ENCODE data around the gene ESR2.
A peak's percentile ranks its signal among the peaks of the same experiment; 100 is the strongest.
"Not testable (repeated sequence)": the region's sequence is repeated elsewhere in the genome, so short reads cannot be mapped to it uniquely, and the experiment has no call there.

Gene ESR2

GRCh38 chr14:64293976-64294671, at the start of gene ESR2:
ESR2 (minus strand) TSS chr14:64294371; CDS start chr14:64282985, 11,386 bp downstream.
- DNase-seq, result peak; percentile 31 to 38

- no peak for DNase-seq
Measured at GRCh38 chr14:64340560-64341196, 46.5 kb upstream of the ESR2 start.

DNA sequence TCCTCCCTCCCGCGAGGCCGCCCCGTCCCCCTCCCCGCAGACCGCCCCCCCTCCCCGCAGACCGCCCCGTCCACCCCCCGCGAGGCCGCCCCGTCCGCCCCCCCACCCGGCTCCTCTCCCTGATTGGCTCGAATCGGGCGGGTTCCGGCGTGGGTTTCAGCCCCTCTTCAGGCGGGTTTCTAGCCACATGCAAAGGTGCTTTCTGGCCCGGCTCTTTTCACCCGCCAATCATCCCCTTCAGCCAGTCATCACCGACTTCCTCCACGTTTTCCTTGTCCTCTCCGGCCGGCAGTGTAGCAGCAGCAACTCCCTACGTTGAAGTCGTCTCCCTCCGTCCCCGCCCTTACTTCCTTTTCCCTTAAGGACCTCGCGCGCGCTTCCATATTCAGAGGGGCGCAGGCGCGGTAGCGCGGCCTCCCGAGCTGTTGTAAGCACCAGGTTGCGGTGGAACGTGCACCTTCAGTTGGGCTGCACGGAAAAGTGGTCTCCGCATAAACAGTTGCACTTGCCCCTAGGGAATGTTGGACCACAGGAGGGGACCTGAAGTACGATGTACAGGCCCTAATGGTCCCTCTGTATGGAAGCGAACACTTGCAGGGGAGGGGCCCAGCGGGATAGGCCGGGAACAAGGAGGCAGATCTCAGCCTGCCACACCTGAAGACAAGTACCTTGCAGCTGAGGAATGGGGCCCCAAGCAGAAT, 44.6 kb upstream of the ESR2 start:
- DNase-seq, result peak; percentile 89 to 93

DNA sequence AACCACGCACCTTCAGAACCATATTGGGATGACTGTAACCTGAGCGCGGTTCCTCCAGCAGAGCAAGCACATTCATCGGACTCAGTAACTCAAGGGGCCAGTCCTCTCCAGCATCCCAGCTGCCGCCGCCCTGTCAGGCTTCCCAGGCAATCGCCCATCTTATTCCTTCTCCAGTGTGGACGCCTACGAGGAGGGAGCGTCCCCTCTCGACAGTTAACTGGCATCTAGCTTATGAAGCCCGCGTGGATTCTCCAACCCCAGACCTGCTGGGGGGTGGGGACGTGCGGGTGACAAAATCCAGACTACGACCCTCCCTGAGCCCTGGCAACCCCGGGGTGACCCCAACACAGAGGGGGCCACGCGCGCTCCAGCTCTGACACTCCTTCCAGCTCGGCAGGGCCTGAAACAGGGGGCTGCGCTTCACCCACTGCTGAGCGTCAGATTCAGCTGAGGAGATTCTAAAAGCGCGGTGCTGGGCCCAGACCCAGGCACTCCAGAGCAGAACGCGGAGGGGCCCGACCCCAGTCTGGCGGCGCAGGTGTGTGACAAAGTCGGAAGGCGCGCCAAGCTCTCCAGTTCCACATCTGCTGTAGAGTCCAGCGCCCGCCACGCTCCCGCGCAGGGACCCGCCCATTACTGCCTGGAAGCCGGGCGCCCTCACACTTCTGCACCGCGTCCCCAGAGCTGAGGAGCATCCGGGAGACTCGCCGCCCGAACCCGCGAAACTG, 43.9 kb upstream of the ESR2 start:
- no peak for DNase-seq

DNA sequence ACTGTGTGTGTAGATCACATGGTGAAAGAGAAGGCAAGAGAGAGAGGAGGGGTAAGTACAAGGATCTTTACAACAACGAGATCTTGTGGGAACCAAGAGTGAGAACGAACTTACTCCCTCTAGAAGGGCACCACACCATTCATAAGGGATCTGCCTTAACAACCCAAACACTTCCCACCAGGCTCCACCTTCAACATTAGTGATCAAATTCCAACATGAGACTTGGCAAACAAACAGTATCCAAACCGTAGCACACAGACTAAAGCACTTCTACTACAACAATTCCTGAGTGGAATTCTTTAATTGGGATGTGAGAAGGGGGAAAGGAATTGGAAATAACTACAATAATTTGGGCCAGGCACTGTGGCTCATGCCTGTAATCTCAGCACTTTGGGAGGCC, 35.0 kb upstream of the ESR2 start:
- no peak for DNase-seq

DNA sequence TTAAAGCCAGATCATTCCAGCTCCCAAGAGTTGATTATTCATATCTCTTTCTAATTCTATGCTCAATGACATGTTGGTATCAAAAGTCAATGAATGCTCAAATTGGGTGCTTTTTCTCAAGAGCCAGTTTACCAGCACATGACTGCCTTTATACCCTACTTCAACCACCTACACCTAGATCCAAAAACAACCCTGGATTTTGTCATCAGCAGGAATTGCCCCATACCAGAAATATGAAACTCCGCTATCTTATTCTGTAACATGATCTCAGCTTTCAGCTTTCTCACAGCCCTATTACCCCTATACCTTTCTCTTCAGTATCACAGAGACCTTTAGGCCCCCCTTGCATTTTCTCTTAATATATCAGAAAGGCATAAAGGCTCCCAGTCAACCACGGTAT, 32.3 kb upstream of the ESR2 start:
- no peak for DNase-seq

- no peak for DNase-seq
Measured at GRCh38 chr14:64324895-64325294, 30.7 kb upstream of the ESR2 start.

GRCh38 chr14:64324461-64324860, 30.3 kb upstream of the ESR2 start:
- no peak for DNase-seq

- DNase-seq, result not testable (repeated sequence)
Measured at GRCh38 chr14:64320362-64320761, 26.2 kb upstream of the ESR2 start.

DNA sequence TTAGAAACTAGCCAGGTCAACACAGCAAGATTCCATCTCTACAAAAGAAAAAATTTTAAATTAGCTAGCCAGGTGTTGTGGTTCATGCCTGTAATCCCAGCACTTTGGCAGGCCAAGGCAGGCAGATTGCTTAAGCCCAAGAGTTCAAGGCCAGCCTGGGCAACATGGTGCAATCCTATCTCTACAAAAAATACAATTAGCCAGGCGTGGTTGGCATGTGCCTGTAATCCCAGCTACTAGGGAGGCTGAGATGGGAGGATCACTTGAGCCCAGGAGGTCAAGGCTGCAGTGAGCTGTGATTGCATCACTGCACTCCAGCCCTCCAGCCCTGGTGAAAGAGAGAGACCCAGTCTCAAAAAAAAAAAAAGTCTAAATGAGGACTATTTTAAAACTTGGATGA, 24.5 kb upstream of the ESR2 start:
- not testable (repeated sequence) for DNase-seq

DNA sequence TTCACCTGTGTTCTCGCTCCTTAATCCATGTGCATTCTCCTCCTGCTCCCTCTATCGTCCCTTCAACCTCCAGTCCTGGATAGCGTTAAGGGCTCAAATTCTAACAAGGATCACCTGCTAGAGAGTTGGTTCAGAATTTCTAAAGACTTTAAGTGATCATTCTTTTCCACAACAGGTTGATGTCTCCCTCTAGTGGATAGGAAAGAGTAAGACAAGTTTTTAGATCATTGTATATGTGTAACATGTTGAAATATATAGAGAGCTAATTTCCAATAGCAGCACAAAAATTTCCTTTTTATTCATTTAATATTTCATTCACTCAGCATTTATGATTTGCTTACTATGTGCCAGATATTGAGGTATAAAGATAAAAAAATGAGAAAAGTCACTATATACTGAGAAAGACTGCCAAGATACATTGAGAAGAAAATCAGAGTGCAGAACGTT, 9.3 kb upstream of the ESR2 start:
- no peak for DNase-seq

GRCh38 chr14:64298773-64299172, 4.6 kb upstream of the ESR2 start:
- DNase-seq, result no peak

DNA sequence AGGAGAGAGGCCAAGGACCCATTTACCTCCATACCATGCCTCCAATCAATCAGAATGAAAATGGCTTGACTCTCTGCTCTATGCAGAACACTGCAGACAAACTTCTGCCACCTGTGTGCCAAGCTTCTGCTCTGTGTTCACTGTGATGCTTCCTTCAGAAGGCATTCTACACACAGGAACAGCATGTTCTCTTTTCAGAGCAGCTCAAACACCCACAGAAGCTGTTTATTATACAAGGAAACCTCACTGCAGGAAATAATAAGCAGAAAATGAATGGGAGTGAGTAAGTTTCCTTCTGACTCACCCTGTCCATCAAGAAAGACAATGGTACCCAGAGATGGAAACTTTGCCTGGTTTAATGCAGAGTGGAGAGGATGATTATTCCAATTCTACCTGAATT, 2.4 kb upstream of the ESR2 start:
- DNase-seq, result no peak

DNA sequence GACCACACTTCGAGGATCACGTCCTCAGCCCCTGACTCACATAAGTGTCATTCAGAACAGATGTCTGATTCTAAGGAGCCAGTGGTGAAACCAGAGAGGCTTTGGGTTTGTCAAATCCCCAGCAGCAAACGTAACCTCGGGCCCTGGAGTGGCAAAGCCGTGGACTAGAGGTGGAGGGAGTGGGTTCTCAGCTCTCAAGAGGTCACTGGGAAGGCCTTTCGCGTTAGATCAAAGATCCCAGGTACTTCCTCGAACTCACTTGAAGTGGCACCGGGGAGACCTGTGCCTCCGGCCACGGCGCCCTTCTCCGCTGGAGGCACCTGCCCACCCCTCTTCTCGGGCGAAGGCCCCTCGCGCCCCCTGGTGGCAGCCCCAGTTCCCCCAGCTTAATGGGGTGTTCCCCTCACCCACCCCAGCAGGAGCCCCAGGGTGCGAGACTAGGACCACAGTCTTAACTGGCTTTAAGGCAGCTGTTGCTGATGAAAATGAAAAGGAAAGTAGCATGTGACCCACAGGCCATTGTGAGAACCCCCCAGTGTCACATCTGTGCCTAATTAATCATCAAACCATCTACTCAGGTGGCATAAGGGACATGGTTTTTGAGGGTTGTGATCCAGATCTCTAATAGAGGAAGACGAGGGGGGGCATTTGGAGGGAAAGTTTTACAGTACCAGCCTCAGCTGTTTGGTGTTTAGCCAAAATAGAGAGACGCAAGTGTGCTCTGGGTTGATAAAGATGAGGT, 672 bp upstream of the ESR2 start:
- DNase-seq, result peak; percentile 90 to 93

- DNase-seq, result peak in 1 of 2 donors; percentile 14
Measured at GRCh38 chr14:64292197-64292596, 2.0 kb downstream of the ESR2 start.

- no peak for DNase-seq
Measured at GRCh38 chr14:64289571-64289970, 4.6 kb downstream of the ESR2 start.

- DNase-seq, result no peak
Measured at GRCh38 chr14:64281805-64282204, 12.4 kb downstream of the ESR2 start.

DNA sequence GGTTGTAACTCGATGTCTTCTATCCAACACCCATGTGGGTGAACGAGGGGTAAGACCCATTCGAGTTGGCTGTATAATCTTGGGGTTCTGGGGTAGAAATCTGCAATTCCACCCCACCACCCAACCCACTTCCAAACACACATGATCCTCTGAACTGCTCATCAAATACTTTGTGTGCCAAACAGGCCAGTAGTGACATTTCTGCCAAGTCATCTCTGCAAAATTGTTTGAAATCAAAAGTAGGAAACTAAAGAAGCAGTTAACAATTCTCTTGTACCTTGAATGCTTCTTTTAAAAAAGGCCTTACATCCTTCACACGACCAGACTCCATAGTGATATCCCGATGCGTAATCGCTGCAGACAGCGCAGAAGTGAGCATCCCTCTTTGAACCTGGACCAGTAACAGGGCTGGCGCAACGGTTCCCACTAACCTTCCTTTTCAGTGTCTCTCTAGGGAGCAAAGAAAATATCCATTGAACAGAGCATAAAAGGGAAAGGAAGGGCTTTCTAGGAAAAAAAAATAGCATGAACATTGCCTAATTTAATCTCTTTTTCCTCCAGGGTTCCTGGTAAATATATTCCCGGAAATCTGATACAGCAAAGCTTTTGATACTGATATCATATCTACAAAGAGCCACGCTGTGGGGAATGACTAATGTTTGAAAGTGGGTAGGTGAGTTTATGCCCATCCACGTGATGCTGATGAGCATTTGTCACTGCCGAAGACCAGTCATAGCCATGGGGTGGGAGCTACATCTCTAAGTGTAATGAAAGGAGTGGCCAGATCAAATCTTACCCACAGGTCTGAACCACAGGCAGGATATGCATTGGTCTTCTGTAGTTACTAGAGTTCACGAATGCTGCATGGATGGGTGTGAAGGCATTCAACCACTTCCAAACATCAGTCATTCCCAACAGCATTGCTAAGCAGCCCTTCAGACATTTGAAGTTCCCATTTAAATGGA, 14.2 kb downstream of the ESR2 start:
- peak in 1 of 2 donors; percentile 16 for DNase-seq

- DNase-seq, result no peak
Measured at GRCh38 chr14:64278458-64278857, 15.7 kb downstream of the ESR2 start.

DNA sequence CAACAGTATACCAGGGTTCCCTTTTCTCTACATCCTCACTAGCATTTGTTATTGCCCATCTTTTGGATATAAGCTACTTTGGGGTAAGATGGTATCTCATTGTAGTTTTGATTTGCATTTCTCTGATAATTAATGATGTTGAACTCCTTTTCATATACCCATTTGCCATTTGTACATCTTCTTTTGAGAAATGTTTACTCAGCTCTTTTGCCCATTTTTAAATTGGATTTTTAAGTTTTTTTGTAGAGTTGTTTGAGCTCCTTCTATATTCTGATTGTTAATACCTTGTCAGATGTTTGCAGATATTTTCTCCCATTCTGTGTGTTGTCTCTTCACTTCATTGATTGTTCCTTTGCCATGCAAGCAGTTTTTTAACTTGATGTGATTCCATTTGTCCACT, 22.2 kb downstream of the ESR2 start:
- no peak for DNase-seq

DNA sequence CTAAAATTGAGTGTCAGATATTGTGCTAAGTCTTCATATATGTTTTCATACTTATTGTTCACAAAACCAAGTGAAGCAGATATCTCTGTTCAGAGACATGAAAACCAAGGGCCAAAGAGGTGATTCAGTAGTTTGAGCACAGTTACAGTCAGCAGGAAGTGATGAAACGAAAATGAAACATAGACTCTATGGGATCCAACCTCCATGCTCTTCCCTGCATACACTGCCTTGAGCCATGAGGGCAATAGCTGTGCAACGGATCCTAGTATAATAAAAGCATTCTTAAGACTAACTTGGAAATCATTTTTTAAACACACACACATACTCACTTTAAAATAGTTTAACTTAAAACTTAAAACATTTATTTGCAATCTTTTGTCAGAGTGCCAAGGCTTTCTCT, 27.9 kb downstream of the ESR2 start:
- DNase-seq, result no peak
